HL-60 (cell line): ENCODE measurements around the gene SNRPA1.
A peak's percentile ranks its signal among the peaks of the same experiment; 100 is the strongest.

Experiments used
- DNase-seq, 2 experiments: peaks; one replicate each; pipeline ENCODE4 v3.0.0-alpha.2; 2010 to 2020; ENCODE audit warnings: low read depth in 1 of 2, low spot score in 1 of 2
- H3K27ac ChIP-seq: fragments of 250-450 bp; sonication (Bioruptor Pico); replicated peaks from 2 replicates; pipeline ENCODE4 v1.5.1; 2020; ENCODE audit warnings: mild to moderate bottlenecking, moderate library complexity
- H3K27me3 ChIP-seq: fragments of 250-450 bp; sonication (Bioruptor Pico); 2 replicates; pipeline ENCODE4 v1.5.1; 2021; ENCODE audit warnings: mild to moderate bottlenecking, moderate library complexity; ENCODE audit not compliant: insufficient read depth, poor library complexity, severe bottlenecking
- H3K4me3 ChIP-seq: replicated peaks from 2 replicates; pipeline ENCODE4 v1.5.1; 2011; ENCODE audit warnings: mild to moderate bottlenecking, control low read depth, low read length; ENCODE audit not compliant: insufficient read depth
- CTCF ChIP-seq: IDR thresholded peaks from one replicate; pipeline ENCODE4 v1.5.1; 2011; ENCODE audit warnings: low read length, control low read depth, inconsistent platforms; ENCODE audit not compliant: insufficient read depth
- GABPA ChIP-seq: IDR thresholded peaks from 2 replicates; pipeline ENCODE4 v1.6.1; 2012; ENCODE audit warnings: low read depth
- POLR2AphosphoS5 ChIP-seq: IDR thresholded peaks from 2 replicates; pipeline ENCODE4 v1.6.1; 2012; ENCODE audit warnings: low read depth
- REST ChIP-seq: IDR thresholded peaks from 2 replicates; pipeline ENCODE4 v1.6.1; 2012; ENCODE audit warnings: low read depth; ENCODE audit not compliant: insufficient replicate concordance
- SPI1 ChIP-seq: IDR thresholded peaks from 2 replicates; pipeline ENCODE4 v1.6.1; 2012; ENCODE audit warnings: low read depth, mild to moderate bottlenecking, borderline replicate concordance

Gene SNRPA1

GRCh38 chr15:101324524-101325177 is 29.6 kb upstream of the SNRPA1 start:
- H3K27me3 ChIP-seq, result no peaks in the 10 kb centered on the region
- H3K27ac ChIP-seq, result no peak overlapping the region
- no peak overlapping the region for H3K4me3 ChIP-seq
- DNase-seq, result peak; percentile 31 to 43
- TF ChIP-seq POLR2AphosphoS5, result no peak
- TF ChIP-seq SPI1, result peak; percentile 29; the same call in 1 of the 2 replicates

GRCh38 chr15:101323793-101324523 is 28.9 kb upstream of the SNRPA1 start:
- no peak for DNase-seq
- Histone ChIP-seq H3K27ac (no peak overlapping the region), H3K27me3 (no peaks in the 10 kb centered on the region), H3K4me3 (no peak overlapping the region)
- TF ChIP-seq REST (no peak), GABPA (no peak), SPI1 (no peak), CTCF (no peak), POLR2AphosphoS5 (no peak)

- TF ChIP-seq GABPA (no peak), REST (no peak), SPI1 (no peak), POLR2AphosphoS5 (no peak), CTCF (no peak)
- no peak overlapping the region for H3K27ac ChIP-seq
- no peak for DNase-seq
- H3K4me3 ChIP-seq, result no peak overlapping the region
- no peaks in the 10 kb centered on the region for H3K27me3 ChIP-seq
These were observed 27.9 kb upstream of the SNRPA1 start for GRCh38 chr15:101322854-101323477.

GRCh38 chr15:101322016-101322695 is 27.1 kb upstream of the SNRPA1 start:
- no peak overlapping the region for H3K4me3 ChIP-seq
- no peaks in the 10 kb centered on the region for H3K27me3 ChIP-seq
- no peak for DNase-seq
- H3K27ac ChIP-seq, result no peak overlapping the region
- TF ChIP-seq GABPA, result no peak
- TF ChIP-seq POLR2AphosphoS5, result no peak
- no peak for TF ChIP-seq CTCF
- no peak for TF ChIP-seq REST
- no peak for TF ChIP-seq SPI1
